GM21619 (cell line): ENCODE measurements around the gene RGS5.

Source experiments
- ATAC-seq: cut with Tn5 transposase; IDR thresholded peaks from one replicate; pipeline ENCODE4 v1.9.1; 2021; ENCODE audit not compliant: unreplicated experiment

RGS5 gene

GRCh38 chr1:163186862-163187261, 15.9 kb downstream of the RGS5 start:
- ATAC-seq, result no peak

- no peak for ATAC-seq
Observed at GRCh38 chr1:163182330-163182949, 20.3 kb downstream of the RGS5 start.

GRCh38 chr1:163178628-163179027, 24.1 kb downstream of the RGS5 start:
- no peak for ATAC-seq

GRCh38 chr1:163176797-163177196, 25.9 kb downstream of the RGS5 start:
- no peak for ATAC-seq

GRCh38 chr1:163174524-163175437, 27.9 kb downstream of the RGS5 start:
- ATAC-seq, result peak; percentile 45

GRCh38 chr1:163173121-163173520, 29.6 kb downstream of the RGS5 start:
- no peak for ATAC-seq

- ATAC-seq, result no peak
Observed at GRCh38 chr1:163172596-163172995, 30.1 kb downstream of the RGS5 start.

GRCh38 chr1:163171826-163172225, 30.9 kb downstream of the RGS5 start:
- no peak for ATAC-seq

GRCh38 chr1:163170975-163171676, 31.6 kb downstream of the RGS5 start:
- no peak for ATAC-seq

- no peak for ATAC-seq
Observed at GRCh38 chr1:163170331-163170730, 32.4 kb downstream of the RGS5 start.

- ATAC-seq, result no peak
Observed at GRCh38 chr1:163169553-163169952, 33.2 kb downstream of the RGS5 start.

GRCh38 chr1:163168053-163168452, 34.7 kb downstream of the RGS5 start:
- ATAC-seq, result no peak

- ATAC-seq, result no peak
Observed at GRCh38 chr1:163166886-163167555, 35.7 kb downstream of the RGS5 start.

- no peak for ATAC-seq
Observed at GRCh38 chr1:163165119-163165518, 37.6 kb downstream of the RGS5 start.

GRCh38 chr1:163163881-163164582, 38.7 kb downstream of the RGS5 start:
- no peak for ATAC-seq

- no peak for ATAC-seq
Observed at GRCh38 chr1:163163163-163163562, 39.6 kb downstream of the RGS5 start.

GRCh38 chr1:163162381-163162914, 40.3 kb downstream of the RGS5 start:
- no peak for ATAC-seq

GRCh38 chr1:163161841-163162240, 40.9 kb downstream of the RGS5 start:
- ATAC-seq, result no peak

- ATAC-seq, result no peak
Observed at GRCh38 chr1:163161337-163161736, 41.4 kb downstream of the RGS5 start.

- ATAC-seq, result no peak
Observed at GRCh38 chr1:163155606-163156005, 47.1 kb downstream of the RGS5 start.
